GM20000 (cell line): ENCODE results near the gene SSBP2.

Experiments used
- DNase-seq: peaks from one replicate; pipeline ENCODE4 v3.0.0; 2012; ENCODE audit warnings: low spot score
- TF ChIP-seq, protein P1 (sequence below): IDR thresholded peaks from 2 replicates; pipeline ENCODE4 v1.5.1; 2012; ENCODE audit warnings: mild to moderate bottlenecking, control low read depth; ENCODE audit errors: extremely low read depth, missing control alignments

SSBP2 gene

DNA sequence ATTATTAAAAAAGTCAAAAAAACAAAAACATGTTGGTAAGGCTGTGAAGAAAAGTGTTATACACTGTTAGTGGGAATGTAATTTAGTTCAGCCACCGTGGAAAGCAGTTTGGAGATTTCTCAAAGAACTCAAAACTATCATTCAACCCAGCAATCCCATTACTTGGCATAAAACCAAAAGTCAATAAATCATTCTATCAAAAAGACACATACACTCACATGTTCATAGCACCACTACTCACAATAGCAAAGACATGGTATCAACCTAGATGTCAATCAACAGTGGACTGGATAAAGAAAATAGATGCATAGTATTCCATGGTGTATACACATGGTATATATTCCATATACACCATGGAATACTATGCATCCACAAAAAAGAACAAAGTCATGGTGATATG, 208.7 kb downstream of the SSBP2 start:
- no peak for DNase-seq
- TF ChIP-seq, protein P1, sequence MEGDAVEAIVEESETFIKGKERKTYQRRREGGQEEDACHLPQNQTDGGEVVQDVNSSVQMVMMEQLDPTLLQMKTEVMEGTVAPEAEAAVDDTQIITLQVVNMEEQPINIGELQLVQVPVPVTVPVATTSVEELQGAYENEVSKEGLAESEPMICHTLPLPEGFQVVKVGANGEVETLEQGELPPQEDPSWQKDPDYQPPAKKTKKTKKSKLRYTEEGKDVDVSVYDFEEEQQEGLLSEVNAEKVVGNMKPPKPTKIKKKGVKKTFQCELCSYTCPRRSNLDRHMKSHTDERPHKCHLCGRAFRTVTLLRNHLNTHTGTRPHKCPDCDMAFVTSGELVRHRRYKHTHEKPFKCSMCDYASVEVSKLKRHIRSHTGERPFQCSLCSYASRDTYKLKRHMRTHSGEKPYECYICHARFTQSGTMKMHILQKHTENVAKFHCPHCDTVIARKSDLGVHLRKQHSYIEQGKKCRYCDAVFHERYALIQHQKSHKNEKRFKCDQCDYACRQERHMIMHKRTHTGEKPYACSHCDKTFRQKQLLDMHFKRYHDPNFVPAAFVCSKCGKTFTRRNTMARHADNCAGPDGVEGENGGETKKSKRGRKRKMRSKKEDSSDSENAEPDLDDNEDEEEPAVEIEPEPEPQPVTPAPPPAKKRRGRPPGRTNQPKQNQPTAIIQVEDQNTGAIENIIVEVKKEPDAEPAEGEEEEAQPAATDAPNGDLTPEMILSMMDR, result no peak

DNA sequence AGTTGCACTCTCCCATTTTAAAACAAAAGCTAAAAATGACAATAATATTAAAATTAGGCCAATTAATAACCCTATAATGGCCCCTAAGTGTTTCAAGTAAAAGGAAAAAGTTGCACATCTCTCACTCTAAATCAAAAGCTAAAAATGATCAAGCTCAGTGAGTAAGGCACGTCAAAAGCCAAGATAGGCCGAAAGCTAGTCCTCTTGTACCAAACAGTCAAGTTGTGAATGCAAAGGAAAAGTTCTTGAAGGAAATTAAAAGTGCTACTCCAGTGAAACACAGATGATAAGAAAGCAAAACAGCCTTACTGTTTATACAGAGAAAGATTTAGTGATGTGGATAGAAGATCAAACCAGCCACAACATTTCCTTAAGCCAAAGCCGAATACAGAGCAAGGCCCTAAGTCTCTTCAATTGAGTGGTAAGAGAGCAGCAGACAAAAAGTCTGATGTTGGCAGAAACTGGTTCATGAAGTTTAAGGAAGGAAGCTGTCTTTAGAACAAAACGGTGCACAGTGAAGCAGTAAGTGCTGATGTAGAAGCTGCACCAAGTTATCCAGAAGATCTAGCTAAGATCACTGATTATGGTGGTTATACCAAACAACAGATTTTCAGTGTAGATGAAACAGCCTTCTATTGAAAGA, 212.9 kb downstream of the SSBP2 start:
- no peak for DNase-seq
- TF ChIP-seq, protein P1, result no peak

DNA sequence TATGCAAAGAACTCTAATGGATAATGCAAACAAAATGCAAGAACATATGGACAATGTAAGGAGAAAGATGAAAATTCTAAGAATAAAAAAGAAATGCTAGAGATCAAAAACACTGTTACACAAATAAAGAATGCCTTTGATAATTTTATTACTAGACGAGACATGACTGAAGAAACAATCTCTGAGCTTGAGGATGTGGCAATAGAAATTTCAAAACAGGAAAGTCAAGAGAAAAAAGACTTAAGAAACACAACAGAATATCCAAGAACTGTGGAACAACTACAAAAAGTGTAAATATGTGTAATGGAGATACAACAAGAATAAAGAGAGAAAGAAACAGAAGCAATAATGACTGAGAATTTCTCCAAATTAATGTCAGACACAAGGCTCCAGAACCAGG, 216.5 kb downstream of the SSBP2 start:
- DNase-seq, result no peak
- TF ChIP-seq, protein P1, result no peak

DNA sequence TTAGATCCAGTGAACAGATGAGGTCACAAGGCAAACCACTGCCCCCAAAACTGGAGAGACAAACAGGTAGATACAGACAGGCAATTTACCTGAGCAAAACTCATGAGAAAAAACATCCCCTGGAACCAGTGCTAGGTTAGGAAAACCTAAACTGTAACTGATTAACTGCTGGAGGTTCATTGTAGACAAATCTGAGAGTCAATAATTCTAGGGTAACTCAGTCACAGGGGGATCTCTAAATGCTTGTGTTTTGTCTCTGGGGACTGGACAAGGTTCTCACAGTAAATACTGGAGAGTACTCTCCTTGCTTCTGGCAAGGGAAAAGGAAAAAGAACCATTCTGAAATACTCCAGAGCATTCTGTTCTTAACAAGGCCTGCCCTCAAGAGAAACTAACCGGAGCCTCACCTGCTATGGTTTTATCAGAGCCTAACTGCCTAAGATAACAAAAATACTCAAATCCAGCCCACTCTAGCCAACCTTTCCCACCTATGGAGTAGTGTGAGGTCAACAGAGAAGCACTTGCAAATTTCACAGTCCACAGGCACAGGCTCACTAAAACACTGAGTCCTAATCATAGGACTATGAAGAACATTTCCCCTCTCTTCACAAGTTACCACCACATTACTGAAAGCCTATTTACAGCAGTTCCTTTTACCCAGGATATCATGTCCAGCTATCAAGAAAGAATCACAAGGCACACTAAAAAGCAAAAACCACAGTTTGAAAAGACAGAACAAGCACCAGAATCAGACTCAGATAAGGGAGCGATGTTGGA, 217.1 kb downstream of the SSBP2 start:
- TF ChIP-seq, protein P1, result no peak
- no peak for DNase-seq

DNA sequence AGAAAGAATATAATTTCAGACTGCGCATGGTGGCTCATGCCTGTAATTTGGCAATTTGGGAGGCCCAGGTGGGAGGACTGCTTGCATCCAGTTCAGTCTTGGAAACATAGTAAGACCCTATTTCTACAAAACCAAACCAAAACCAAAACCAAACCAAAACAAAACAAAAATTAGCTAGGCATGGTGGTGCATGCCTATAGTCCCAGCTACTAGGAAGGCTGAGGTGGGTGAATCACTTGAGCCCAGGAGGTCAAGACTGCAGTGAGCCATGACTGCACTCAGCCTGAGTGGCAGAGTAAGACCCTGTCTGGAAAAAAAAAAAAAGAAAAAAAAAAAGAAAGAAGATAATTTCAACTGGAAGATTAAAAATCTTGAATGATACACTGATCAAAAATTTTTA, 220.0 kb downstream of the SSBP2 start:
- TF ChIP-seq, protein P1, result no peak
- no peak for DNase-seq

DNA sequence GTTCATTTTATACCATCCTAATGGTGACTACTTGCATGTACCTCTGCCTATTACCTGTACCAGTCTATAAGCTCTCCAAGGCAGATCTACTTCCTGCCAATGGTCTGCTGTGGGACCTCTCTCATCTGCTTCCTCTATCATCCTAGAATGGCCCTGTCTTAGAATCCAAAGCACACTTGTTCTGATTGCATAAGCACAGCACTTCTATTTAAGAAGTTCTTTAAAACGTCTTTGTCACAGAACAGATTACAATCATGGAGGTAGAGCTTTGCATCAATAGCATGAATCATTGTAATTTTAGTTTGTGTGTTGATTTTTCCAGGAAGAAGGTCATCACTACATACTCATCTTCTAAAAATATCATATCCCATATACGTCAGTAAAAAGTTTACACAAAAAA, 225.2 kb downstream of the SSBP2 start:
- no peak for DNase-seq
- TF ChIP-seq, protein P1, result no peak

DNA sequence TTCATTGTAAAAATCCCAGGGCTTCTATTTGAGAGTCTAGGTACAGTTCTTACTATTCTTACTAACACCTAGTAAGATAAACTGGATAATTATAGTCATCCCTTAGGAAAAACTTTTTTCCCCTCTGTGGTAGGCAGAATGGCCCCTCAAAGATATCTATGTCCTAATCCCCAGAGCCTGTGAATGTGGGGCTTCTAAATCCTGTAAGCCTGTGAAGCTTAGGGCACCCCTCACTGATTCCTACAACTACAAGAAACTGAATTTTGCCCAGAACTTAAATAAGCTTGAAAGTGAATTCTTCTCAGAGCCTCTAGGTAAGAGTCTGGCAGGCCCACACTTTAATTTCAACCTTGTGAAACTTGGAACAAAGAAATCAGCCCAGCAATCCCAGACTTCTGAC, 226.9 kb downstream of the SSBP2 start:
- DNase-seq, result no peak
- TF ChIP-seq, protein P1, result no peak
